ENCODE data around the gene DAPK1.

DAPK1 gene

DNA sequence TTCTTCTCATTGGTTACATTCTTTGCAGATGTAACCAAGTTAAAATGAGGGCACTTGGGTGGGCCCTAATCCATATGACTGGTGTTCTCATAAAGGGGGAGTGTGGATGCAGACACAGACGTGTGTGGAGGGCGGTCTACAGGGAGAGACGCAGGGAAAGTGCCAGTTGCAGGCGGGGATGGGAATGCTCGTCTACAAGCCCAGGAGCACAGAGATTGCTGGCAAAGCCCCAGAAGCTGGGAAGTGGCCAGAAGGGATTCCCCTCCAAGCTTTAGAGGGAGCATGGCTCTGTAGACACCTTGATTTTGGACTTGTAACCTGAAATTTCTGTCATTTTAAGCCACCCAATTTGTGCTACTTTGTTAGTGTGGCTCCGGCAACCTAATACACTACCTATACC is 131.4 kb downstream of the DAPK1 start:
- no peak overlapping the region for H3K27ac ChIP-seq
- H3K9ac ChIP-seq, result no peak overlapping the region
- no peak overlapping the region for H3K4me3 ChIP-seq
- H4K20me1 ChIP-seq, result peaks cover 0 to 32% (median 0%) of the 10 kb centered on the region in 11 experiments; a peak in 1 of 22 replicates
- TF ChIP-seq Cebpa-rat (IDR thresholded peaks at IDR 0.05), result no peak
- peaks cover 0 to 12% (median 0%) of the 10 kb centered on the region in 11 experiments; a peak in 3 of 22 replicates for H3K9me3 ChIP-seq (replicated peaks in 1 of 11)
- H3K27me3 ChIP-seq, result no peaks in the 10 kb centered on the region
- H3K4me2 ChIP-seq, result no peak overlapping the region
- H3K4me1 ChIP-seq, result peaks cover 0 to 10% (median 0%) of the 10 kb centered on the region in 10 experiments; a peak in 1 of 20 replicates
- H3K36me3 ChIP-seq, result peaks cover 0 to 4% (median 0%) of the 10 kb centered on the region in 11 experiments; a peak in 3 of 22 replicates

DNA sequence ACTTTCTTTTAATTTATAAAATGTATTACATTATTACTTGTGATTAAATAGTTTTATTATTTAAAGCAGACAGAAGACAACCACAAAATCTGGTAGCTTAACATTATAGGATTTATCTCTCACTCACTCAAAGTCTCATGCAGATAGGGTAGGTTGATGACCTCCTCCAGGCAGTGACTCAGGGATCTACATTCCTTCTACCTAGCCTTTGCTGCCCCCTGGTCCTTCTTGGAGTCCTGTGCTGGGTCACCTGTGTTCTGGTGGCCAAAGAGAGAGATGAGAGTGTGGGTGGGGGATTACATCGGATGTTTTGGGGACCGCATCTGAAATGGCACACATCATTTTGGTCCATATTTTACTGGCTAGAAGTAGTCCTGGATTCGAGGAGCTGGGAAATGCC is 132.6 kb downstream of the DAPK1 start:
- peaks cover 0 to 35% (median 0%) of the 10 kb centered on the region in 11 experiments; a peak in 1 of 22 replicates for H4K20me1 ChIP-seq
- H3K9me3 ChIP-seq (replicated peaks in 1 of 11), result peaks cover 0 to 12% (median 0%) of the 10 kb centered on the region in 11 experiments; a peak in 3 of 22 replicates
- TF ChIP-seq Cebpa-rat (IDR thresholded peaks at IDR 0.05), result no peak
- peaks cover 0 to 10% (median 0%) of the 10 kb centered on the region in 10 experiments; a peak in 1 of 20 replicates for H3K4me1 ChIP-seq
- no peak overlapping the region for H3K27ac ChIP-seq
- no peak overlapping the region for H3K9ac ChIP-seq
- H3K4me2 ChIP-seq, result no peak overlapping the region
- peaks cover 0 to 11% (median 0%) of the 10 kb centered on the region in 11 experiments; a peak in 3 of 22 replicates for H3K36me3 ChIP-seq
- H3K4me3 ChIP-seq, result no peak overlapping the region
- H3K27me3 ChIP-seq, result no peaks in the 10 kb centered on the region

DNA sequence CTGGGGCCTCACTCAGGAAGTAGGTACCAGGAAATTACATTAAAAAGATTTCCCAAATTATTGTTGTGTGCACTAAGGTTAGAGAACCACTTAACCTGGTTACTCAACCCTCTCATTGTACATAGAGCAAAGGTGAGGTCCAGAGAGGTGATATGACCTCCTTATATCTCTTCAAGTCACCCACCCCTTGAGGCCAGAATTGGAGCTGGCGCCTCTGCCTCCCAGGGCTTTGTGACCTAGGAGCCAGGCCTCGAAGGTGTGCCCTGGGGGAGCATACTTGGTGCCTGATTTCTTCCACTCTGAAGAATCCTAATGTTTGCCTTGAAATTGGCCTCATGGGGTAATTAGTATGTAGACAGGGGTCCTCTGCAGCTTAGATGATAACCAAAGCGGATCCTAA is 133.2 kb downstream of the DAPK1 start:
- Histone ChIP-seq H3K4me2 (no peak overlapping the region), H3K36me3 (peaks cover 0 to 11% (median 0%) of the 10 kb centered on the region in 11 experiments; a peak in 3 of 22 replicates), H3K4me3 (no peak overlapping the region), H3K27ac (no peak overlapping the region), H3K9me3 (replicated peaks in 1 of 11) (peaks cover 0 to 12% (median 0%) of the 10 kb centered on the region in 11 experiments; a peak in 3 of 22 replicates), H3K4me1 (peaks cover 0 to 10% (median 0%) of the 10 kb centered on the region in 10 experiments; a peak in 1 of 20 replicates), H3K9ac (no peak overlapping the region), H4K20me1 (peaks cover 0 to 34% (median 0%) of the 10 kb centered on the region in 11 experiments; a peak in 1 of 22 replicates), H3K27me3 (no peaks in the 10 kb centered on the region)
- TF ChIP-seq Cebpa-rat (IDR thresholded peaks at IDR 0.05), result no peak

GRCh38 chr9:87635656-87636501 is 138.2 kb downstream of the DAPK1 start:
- Histone ChIP-seq H3K36me3 (peaks cover 0 to 41% (median 0%) of the 10 kb centered on the region in 11 experiments; a peak in 4 of 22 replicates), H3K27ac (no peak overlapping the region), H4K20me1 (peaks cover 0 to 26% (median 0%) of the 10 kb centered on the region in 11 experiments; a peak in 2 of 22 replicates), H3K4me1 (no peaks in the 10 kb centered on the region), H3K4me2 (no peak overlapping the region), H3K9me3 (replicated peaks in 1 of 11) (0 out of 22 replicates have a peak, but pooled peaks cover 0 to 4% (median 0%) of the 10 kb centered on the region in 11 experiments), H3K4me3 (no peak overlapping the region), H3K27me3 (no peaks in the 10 kb centered on the region), H3K9ac (no peak overlapping the region)
- no peak for TF ChIP-seq Cebpa-rat (IDR thresholded peaks at IDR 0.05)

DNA sequence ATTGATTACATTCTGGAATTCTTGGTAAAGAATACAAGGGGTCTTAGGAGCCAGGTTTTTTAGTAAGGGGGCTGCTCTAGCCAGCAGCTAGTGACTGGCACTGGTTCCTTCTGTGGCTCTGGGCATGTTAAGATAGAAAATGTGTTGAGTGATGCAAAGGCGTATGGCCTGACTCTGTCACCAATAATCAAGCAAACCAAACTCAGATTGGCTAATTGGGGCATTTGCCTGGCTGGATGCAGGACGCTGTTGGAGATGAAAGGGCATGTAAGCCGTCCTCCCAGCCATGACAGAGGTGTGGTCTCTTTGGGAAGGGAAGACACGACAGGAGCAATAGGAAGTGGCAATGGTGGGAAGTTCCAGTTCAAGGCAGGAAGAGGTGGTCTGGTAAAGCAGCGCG is 140.6 kb downstream of the DAPK1 start:
- Histone ChIP-seq H3K27me3 (no peaks in the 10 kb centered on the region), H3K27ac (no peak overlapping the region), H3K4me3 (no peak overlapping the region), H3K9ac (no peak overlapping the region), H4K20me1 (peaks cover 0 to 18% (median 0%) of the 10 kb centered on the region in 11 experiments; a peak in 2 of 22 replicates), H3K9me3 (replicated peaks in 1 of 11) (0 out of 22 replicates have a peak, but pooled peaks cover 0 to 2% (median 0%) of the 10 kb centered on the region in 11 experiments), H3K36me3 (peaks cover 0 to 48% (median 0%) of the 10 kb centered on the region in 11 experiments; a peak in 4 of 22 replicates), H3K4me2 (no peak overlapping the region; a peak in 1 of 22 replicates), H3K4me1 (peaks cover 0 to 18% (median 4%) of the 10 kb centered on the region in 10 experiments; a peak in 10 of 20 replicates)
- no peak for TF ChIP-seq Cebpa-rat (IDR thresholded peaks at IDR 0.05)

DNA sequence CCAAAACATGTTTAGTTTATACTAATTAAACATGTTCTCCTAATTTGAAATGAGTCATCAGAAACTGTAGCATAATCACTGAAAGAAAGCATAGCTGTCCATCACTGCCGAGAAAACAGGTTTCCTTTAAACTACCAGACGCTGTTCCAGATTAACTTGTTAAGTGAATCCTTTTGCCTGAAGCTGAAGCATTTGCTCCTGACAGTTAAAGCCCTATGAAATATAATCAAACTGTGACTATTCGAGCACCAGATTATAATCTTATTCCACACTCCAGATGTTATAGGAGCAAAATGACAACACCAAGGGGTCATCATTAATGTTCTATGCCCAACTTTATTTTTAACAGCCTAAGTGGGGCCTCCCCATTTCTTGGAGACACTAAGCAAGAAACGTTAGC is 142.3 kb downstream of the DAPK1 start:
- H3K4me2 ChIP-seq, result no peak overlapping the region
- H3K4me3 ChIP-seq, result no peak overlapping the region
- H3K36me3 ChIP-seq, result peaks cover 0 to 37% (median 0%) of the 10 kb centered on the region in 11 experiments; a peak in 4 of 22 replicates
- H3K27ac ChIP-seq, result no peak overlapping the region
- peaks cover 0 to 9% (median 0%) of the 10 kb centered on the region in 11 experiments; a peak in 2 of 22 replicates for H4K20me1 ChIP-seq
- H3K4me1 ChIP-seq, result peaks cover 0 to 24% (median 4%) of the 10 kb centered on the region in 10 experiments; a peak in 10 of 20 replicates
- H3K27me3 ChIP-seq, result no peaks in the 10 kb centered on the region
- no peaks in the 10 kb centered on the region for H3K9me3 ChIP-seq (replicated peaks in 1 of 11)
- no peak for TF ChIP-seq Cebpa-rat (IDR thresholded peaks at IDR 0.05)
- H3K9ac ChIP-seq, result no peak overlapping the region

DNA sequence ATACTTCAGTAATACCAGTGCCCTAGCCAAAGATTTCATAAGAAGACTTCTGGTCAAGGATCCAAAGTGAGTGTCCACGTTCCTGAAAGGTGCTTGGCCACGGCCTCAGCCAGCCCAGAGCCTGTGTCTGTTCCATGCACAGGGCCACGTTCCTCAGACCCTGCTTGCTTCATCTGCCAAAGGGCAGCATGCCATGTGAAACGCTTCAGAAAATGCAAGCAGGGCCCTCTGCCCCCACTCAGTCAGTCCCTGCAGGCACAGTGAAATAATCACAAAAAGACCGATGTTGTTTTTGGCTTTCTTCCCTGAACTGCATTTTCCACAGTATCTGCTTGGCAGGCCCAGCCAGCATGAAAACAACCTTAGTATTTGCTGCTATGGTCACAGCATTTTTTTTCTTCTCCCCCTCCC is 142.7 kb downstream of the DAPK1 start:
- H4K20me1 ChIP-seq, result peaks cover 0 to 9% (median 0%) of the 10 kb centered on the region in 11 experiments; a peak in 2 of 22 replicates
- no peaks in the 10 kb centered on the region for H3K27me3 ChIP-seq
- H3K4me3 ChIP-seq, result no peak overlapping the region
- H3K36me3 ChIP-seq, result peaks cover 0 to 37% (median 0%) of the 10 kb centered on the region in 11 experiments; a peak in 4 of 22 replicates
- no peak overlapping the region for H3K9ac ChIP-seq
- H3K27ac ChIP-seq, result no peak overlapping the region
- no peaks in the 10 kb centered on the region for H3K9me3 ChIP-seq (replicated peaks in 1 of 11)
- peaks cover 0 to 26% (median 4%) of the 10 kb centered on the region in 10 experiments; a peak in 10 of 20 replicates for H3K4me1 ChIP-seq
- no peak overlapping the region for H3K4me2 ChIP-seq
- TF ChIP-seq Cebpa-rat (IDR thresholded peaks at IDR 0.05), result no peak

DNA sequence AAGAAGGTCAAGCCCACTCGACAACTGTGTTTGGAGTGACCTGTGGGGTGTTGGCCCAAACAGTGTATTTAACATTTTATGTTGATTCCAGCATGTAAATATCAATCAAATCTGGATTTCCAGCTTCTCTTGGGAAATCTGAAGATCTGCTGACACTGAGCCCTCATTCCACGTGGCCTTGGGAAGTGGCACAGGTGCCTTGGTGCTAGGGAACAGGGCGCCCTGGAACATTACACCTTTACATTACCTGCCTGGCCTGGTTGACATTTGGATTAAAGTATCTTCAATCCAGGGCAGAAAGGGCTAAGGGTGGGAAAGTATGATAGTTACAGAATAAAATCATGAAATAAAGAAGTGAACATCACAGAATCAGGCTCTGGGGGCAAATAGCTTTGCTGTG is 143.4 kb downstream of the DAPK1 start:
- no peaks in the 10 kb centered on the region for H3K27me3 ChIP-seq
- no peak overlapping the region for H3K27ac ChIP-seq
- H3K9me3 ChIP-seq (replicated peaks in 1 of 11), result no peaks in the 10 kb centered on the region
- peaks cover 0 to 43% (median 0%) of the 10 kb centered on the region in 11 experiments; a peak in 4 of 22 replicates for H3K36me3 ChIP-seq
- no peak for TF ChIP-seq Cebpa-rat (IDR thresholded peaks at IDR 0.05)
- H4K20me1 ChIP-seq, result peaks cover 0 to 9% (median 0%) of the 10 kb centered on the region in 11 experiments; a peak in 2 of 22 replicates
- H3K4me1 ChIP-seq, result peaks cover 0 to 26% (median 4%) of the 10 kb centered on the region in 10 experiments; a peak in 10 of 20 replicates
- no peak overlapping the region; a peak in 1 of 22 replicates for H3K4me2 ChIP-seq
- no peak overlapping the region for H3K9ac ChIP-seq
- no peak overlapping the region for H3K4me3 ChIP-seq

Data from BLaER1 treated with 17β-estradiol and CSF1 and Interleukin-3, amounts not matched to agents 10 nM and 100 nM (cell line).